ENCODE data around the gene TRIL. TPM values are rescaled to one million over a fixed set of nuclear protein-coding genes. Genes with fewer than 3 reads are reported as not detected.

Gene TRIL
- total RNA-seq, 1 experiment from 2014 or later, result 0.45 TPM

DNA sequence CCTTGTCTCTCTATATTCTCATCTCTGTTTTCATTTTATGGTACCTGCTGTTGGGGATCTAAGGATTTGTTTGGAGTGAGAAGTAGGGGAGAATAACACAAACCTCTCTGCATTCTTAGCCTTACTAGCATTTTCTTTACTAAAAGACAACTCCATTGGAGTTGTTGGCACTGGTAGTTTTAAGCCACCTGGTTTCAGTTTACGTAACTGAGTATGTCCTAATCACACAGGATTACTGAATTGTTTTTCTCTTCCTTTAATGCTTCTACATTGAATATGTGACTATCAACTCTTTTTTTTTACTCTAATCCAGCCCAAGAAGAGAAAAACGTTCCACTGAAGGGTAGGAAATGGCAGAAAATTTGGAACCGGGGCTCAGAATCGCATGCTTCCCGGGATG is 30.0 kb upstream of the TRIL start:
- no peaks in the 10 kb centered on the region for H3K36me3 ChIP-seq (ENCODE audit: control insufficient read depth, insufficient read depth, low read length)
- intact Hi-C loops (cut with micrococcal nuclease; ENCODE audit: unreplicated experiment), result no loop called here
- H3K4me3 Mint-ChIP-seq (ENCODE audit: unreplicated experiment), result no peak overlapping the region
- no peak for DNase-seq
- no peaks in the 10 kb centered on the region for H3K27me3 ChIP-seq (replicated peaks; ENCODE audit: control insufficient read depth, insufficient read depth, low read length)
- no peak overlapping the region for H3K4me3 ChIP-seq (ENCODE audit: low read depth, low read length)
- H3K4me1 Mint-ChIP-seq (ENCODE audit: low read depth, unreplicated experiment), result peaks cover 14% of the 10 kb centered on the region
- POLR2A ChIA-PET, result no interaction called here
- H3K27ac Mint-ChIP-seq (ENCODE audit: unreplicated experiment), result no peak overlapping the region
- no TSS peak for BruUV-seq (replicated peaks)
- CTCF ChIA-PET, result no interaction called here
- TF ChIP-seq, protein P1, sequence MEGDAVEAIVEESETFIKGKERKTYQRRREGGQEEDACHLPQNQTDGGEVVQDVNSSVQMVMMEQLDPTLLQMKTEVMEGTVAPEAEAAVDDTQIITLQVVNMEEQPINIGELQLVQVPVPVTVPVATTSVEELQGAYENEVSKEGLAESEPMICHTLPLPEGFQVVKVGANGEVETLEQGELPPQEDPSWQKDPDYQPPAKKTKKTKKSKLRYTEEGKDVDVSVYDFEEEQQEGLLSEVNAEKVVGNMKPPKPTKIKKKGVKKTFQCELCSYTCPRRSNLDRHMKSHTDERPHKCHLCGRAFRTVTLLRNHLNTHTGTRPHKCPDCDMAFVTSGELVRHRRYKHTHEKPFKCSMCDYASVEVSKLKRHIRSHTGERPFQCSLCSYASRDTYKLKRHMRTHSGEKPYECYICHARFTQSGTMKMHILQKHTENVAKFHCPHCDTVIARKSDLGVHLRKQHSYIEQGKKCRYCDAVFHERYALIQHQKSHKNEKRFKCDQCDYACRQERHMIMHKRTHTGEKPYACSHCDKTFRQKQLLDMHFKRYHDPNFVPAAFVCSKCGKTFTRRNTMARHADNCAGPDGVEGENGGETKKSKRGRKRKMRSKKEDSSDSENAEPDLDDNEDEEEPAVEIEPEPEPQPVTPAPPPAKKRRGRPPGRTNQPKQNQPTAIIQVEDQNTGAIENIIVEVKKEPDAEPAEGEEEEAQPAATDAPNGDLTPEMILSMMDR (IDR thresholded peaks at IDR 0.05; ENCODE audit: insufficient read depth in 1 of 2, low read depth in 1 of 2, low read length in 1 of 2, severe bottlenecking in 1 of 2, unreplicated experiment in 1 of 2), result no peak
- H3K4me1 ChIP-seq, result peaks cover 11% of the 10 kb centered on the region
- no peaks in the 10 kb centered on the region for H3K27me3 Mint-ChIP-seq (ENCODE audit: insufficient read depth, unreplicated experiment)
- H3K36me3 Mint-ChIP-seq (ENCODE audit: insufficient read depth, unreplicated experiment), result no peaks in the 10 kb centered on the region
- no peaks in the 10 kb centered on the region for H3K9me3 Mint-ChIP-seq (ENCODE audit: unreplicated experiment)
- no peaks in the 10 kb centered on the region for H3K9me3 ChIP-seq

DNA sequence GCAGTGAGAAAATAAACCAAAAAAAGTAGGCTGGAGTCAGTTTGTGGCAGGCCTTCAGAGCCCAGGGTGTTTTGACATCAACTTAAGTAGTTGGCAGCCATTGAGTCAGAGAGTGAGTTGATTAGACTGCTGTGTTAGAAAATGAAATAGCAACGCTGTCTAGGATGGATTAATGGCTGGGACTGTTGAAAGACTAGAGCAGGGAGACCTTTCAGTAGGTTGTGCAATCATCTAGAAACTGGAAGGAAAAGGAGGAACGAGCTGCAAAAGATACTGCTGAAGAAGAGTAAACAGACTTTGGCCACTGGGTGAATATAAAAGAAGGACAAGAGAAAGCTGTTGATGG is 28.6 kb upstream of the TRIL start:
- no peak for DNase-seq
- Mint-ChIP-seq H3K9me3 (ENCODE audit: unreplicated experiment) (no peaks in the 10 kb centered on the region), H3K27ac (ENCODE audit: unreplicated experiment) (no peak overlapping the region), H3K4me3 (ENCODE audit: unreplicated experiment) (no peak overlapping the region), H3K4me1 (ENCODE audit: low read depth, unreplicated experiment) (peaks cover 14% of the 10 kb centered on the region), H3K36me3 (ENCODE audit: insufficient read depth, unreplicated experiment) (no peaks in the 10 kb centered on the region), H3K27me3 (ENCODE audit: insufficient read depth, unreplicated experiment) (no peaks in the 10 kb centered on the region)
- H3K9me3 ChIP-seq, result no peaks in the 10 kb centered on the region
- H3K36me3 ChIP-seq (ENCODE audit: control insufficient read depth, insufficient read depth, low read length), result no peaks in the 10 kb centered on the region
- H3K27me3 ChIP-seq (replicated peaks; ENCODE audit: control insufficient read depth, insufficient read depth, low read length), result no peaks in the 10 kb centered on the region
- ChIA-PET POLR2A (no interaction called here), CTCF (no interaction called here)
- no TSS peak for BruUV-seq (replicated peaks)
- intact Hi-C loops (cut with micrococcal nuclease; ENCODE audit: unreplicated experiment), result no loop called here
- no peak overlapping the region for H3K4me3 ChIP-seq (ENCODE audit: low read depth, low read length)
- TF ChIP-seq, protein P1 (IDR thresholded peaks at IDR 0.05; ENCODE audit: insufficient read depth in 1 of 2, low read depth in 1 of 2, low read length in 1 of 2, severe bottlenecking in 1 of 2, unreplicated experiment in 1 of 2), result no peak
- peaks cover 11% of the 10 kb centered on the region for H3K4me1 ChIP-seq

DNA sequence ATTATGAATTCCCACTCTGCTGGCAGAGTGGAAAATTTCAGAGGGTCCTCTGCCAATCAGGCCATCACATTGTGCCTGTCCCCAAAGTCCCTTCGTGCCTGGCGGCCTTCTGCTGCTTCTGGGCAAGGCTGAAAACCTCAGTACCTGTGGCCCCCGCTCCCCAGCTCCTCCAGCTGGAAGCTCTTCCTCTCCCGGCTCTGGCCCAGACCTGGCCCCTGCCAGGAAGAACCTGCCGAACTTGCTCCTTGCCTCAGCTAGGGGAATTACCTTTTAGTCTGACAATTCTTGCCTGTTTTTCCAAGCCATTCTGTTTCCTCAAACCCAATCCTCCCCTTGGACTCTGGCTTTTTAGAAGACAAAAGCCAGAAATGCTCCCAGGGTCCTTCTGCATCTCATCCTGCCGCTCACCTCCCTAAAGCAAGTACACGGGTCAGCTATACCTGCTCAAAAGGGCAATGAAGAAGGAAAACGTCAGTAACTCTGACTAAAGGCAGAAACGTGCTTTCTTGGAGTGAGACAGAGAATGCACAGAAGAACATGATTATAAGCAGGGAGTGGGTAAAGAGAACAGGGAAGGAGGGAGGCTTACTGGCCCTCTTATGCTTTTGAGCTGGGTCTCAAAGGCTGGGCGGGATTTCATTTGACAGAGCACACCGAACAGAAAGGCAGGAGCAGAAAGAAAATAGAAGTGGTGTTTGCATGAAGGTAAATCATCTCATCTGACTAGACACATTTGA is 28.1 kb upstream of the TRIL start:
- H3K9me3 ChIP-seq, result no peaks in the 10 kb centered on the region
- Mint-ChIP-seq H3K27me3 (ENCODE audit: insufficient read depth, unreplicated experiment) (no peaks in the 10 kb centered on the region), H3K4me3 (ENCODE audit: unreplicated experiment) (no peak overlapping the region), H3K36me3 (ENCODE audit: insufficient read depth, unreplicated experiment) (no peaks in the 10 kb centered on the region), H3K27ac (ENCODE audit: unreplicated experiment) (no peak overlapping the region), H3K9me3 (ENCODE audit: unreplicated experiment) (no peaks in the 10 kb centered on the region), H3K4me1 (ENCODE audit: low read depth, unreplicated experiment) (peaks cover 16% of the 10 kb centered on the region)
- POLR2A ChIA-PET, result no interaction called here
- intact Hi-C loops (cut with micrococcal nuclease; ENCODE audit: unreplicated experiment), result no loop called here
- H3K27me3 ChIP-seq (replicated peaks; ENCODE audit: control insufficient read depth, insufficient read depth, low read length), result no peaks in the 10 kb centered on the region
- no peak overlapping the region for H3K4me3 ChIP-seq (ENCODE audit: low read depth, low read length)
- CTCF ChIA-PET, result no interaction called here
- no peaks in the 10 kb centered on the region for H3K36me3 ChIP-seq (ENCODE audit: control insufficient read depth, insufficient read depth, low read length)
- no TSS peak for BruUV-seq (replicated peaks)
- peaks cover 11% of the 10 kb centered on the region for H3K4me1 ChIP-seq
- TF ChIP-seq, protein P1 (IDR thresholded peaks at IDR 0.05; ENCODE audit: insufficient read depth in 1 of 2, low read depth in 1 of 2, low read length in 1 of 2, severe bottlenecking in 1 of 2, unreplicated experiment in 1 of 2), result no peak
- no peak for DNase-seq
